GM23338 (cell line): ENCODE measurements around the gene IMMP2L.

Experiments used
- EZH2 ChIP-seq: fragments of 200-600 bp; sonication (generic); IDR thresholded peaks from one replicate; pipeline ENCODE4 v1.8.0; 2017; ENCODE audit warnings: antibody characterized with exemption, mild to moderate bottlenecking, low read depth; ENCODE audit not compliant: unreplicated experiment
- JUNB ChIP-seq: IDR thresholded peaks from one replicate; pipeline ENCODE4 v1.6.1; 2016; ENCODE audit warnings: antibody characterized with exemption; ENCODE audit not compliant: unreplicated experiment
- POLR2AphosphoS5 ChIP-seq: IDR thresholded peaks from 2 replicates; pipeline ENCODE4 v1.6.1; 2016; ENCODE audit warnings: antibody characterized with exemption, low read depth
- TF ChIP-seq, protein P1 (sequence below), 2 experiments: fragments of 200-600 bp in 1 of 2; sonication (generic) in 1 of 2; conservative IDR thresholded peaks; 2 replicates each; pipeline versions ENCODE4 v1.5.1 to v1.6.1; 2016 to 2017; ENCODE audit warnings: antibody characterized with exemption in 2 of 2, low read depth in 2 of 2, mild to moderate bottlenecking in 2 of 2, moderate library complexity in 1 of 2

DNA sequence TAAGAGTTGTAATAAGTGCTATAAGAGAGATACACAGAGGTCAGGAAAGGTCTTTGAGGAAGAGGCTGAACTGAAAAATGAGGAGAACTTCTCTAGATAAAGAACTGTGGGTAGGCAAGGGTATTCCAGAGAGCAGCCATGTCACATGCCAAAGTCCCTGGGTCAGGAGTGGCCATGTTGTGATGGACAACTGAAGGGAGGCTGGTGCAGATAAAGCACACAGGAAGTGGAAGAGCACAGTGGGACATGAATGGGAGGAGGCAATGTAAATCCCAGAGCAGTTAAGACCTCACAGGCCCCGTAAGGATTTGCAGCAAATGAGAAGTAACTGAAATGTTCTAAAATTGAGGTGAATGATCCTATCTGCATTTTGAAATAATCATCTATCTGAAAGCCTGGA lies 37.2 kb downstream of the IMMP2L start:
- no peak for TF ChIP-seq POLR2AphosphoS5
- TF ChIP-seq, protein P1, sequence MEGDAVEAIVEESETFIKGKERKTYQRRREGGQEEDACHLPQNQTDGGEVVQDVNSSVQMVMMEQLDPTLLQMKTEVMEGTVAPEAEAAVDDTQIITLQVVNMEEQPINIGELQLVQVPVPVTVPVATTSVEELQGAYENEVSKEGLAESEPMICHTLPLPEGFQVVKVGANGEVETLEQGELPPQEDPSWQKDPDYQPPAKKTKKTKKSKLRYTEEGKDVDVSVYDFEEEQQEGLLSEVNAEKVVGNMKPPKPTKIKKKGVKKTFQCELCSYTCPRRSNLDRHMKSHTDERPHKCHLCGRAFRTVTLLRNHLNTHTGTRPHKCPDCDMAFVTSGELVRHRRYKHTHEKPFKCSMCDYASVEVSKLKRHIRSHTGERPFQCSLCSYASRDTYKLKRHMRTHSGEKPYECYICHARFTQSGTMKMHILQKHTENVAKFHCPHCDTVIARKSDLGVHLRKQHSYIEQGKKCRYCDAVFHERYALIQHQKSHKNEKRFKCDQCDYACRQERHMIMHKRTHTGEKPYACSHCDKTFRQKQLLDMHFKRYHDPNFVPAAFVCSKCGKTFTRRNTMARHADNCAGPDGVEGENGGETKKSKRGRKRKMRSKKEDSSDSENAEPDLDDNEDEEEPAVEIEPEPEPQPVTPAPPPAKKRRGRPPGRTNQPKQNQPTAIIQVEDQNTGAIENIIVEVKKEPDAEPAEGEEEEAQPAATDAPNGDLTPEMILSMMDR (conservative IDR thresholded peaks at IDR 0.05; ENCODE audit: low read depth in 2 of 2), result no peak
- no peak for TF ChIP-seq EZH2
- no peak for TF ChIP-seq JUNB
